ENCODE results near the gene ACTC1. TPM values are rescaled to one million over a fixed set of nuclear protein-coding genes. Genes with fewer than 3 reads are reported as not detected.

ACTC1 gene
- total and polyA plus RNA-seq, 2 donors (not counting 3 experiments of a cell fraction or from before 2014, with no cell fraction given) = 1.0 TPM; not detected in 1

GRCh38 chr15:34782901-34783300, 12.4 kb downstream of the ACTC1 start:
- CTCF ChIA-PET = no interaction called here

More at GRCh38 chr15:34782901-34783300, 12.4 kb downstream of the ACTC1 start:
- no peak overlapping the region for H2AFZ ChIP-seq (ENCODE audit: low read depth, low read length)
- H3K9me1 ChIP-seq (replicated peaks; ENCODE audit: control insufficient read depth, extremely low read depth, insufficient read depth, low read length) = no peaks in the 10 kb centered on the region
- H3K4me3 ChIP-seq (replicated peaks in 1 of 3; ENCODE audit: insufficient read depth in 1 of 3, low read depth in 1 of 3, low read length in 3 of 3) = no peak overlapping the region
- H3K4me1 ChIP-seq (ENCODE audit: control insufficient read depth, extremely low read depth, insufficient read depth, low read length) = no peaks in the 10 kb centered on the region
- H3K9me3 ChIP-seq (replicated peaks; ENCODE audit: control insufficient read depth, insufficient read depth, low read length) = no peaks in the 10 kb centered on the region
- no peak overlapping the region for H3K9ac ChIP-seq (replicated peaks; ENCODE audit: extremely low read depth, insufficient read depth, low read length)
- H3K27me3 ChIP-seq (ENCODE audit: control insufficient read depth in 2 of 2, insufficient read depth in 2 of 2, low read length in 2 of 2) = peaks cover 8 to 10% of the 10 kb centered on the region in 2 experiments
- H3K79me2 ChIP-seq (ENCODE audit: control insufficient read depth, insufficient read depth, low read length) = no peaks in the 10 kb centered on the region
- intact Hi-C loops (cut with micrococcal nuclease) = no loop called here
- BruUV-seq (replicated peaks) = no TSS peak
- H3K36me3 ChIP-seq (ENCODE audit: control insufficient read depth in 2 of 2, extremely low read depth in 1 of 2, insufficient read depth in 2 of 2, low read length in 2 of 2) = no peaks in the 10 kb centered on the region
- no peak for DNase-seq (ENCODE audit: low read depth, low spot score)
- H3K4me2 ChIP-seq (ENCODE audit: insufficient read depth, low read length) = no peak overlapping the region
- dilution Hi-C loops (cut with MboI; ENCODE audit: extremely low pct_ligation_motif_present, low sequenced_read_pairs) = no loop called here
- no peak for FAIRE-seq
- POLR2A ChIA-PET = no interaction called here
- H3K27ac ChIP-seq (ENCODE audit: insufficient read depth, low read depth, low read length) = no peak overlapping the region
- no peaks in the 10 kb centered on the region for H4K20me1 ChIP-seq (replicated peaks; ENCODE audit: control insufficient read depth, extremely low read depth, insufficient read depth, low read length)
- no peak for TF ChIP-seq JUN (IDR thresholded peaks at IDR 0.05; ENCODE audit: borderline replicate concordance, insufficient read depth, insufficient read length, low read depth)
- no peak for TF ChIP-seq MYC (IDR thresholded peaks at IDR 0.05; ENCODE audit: low read depth, low read length)
- TF ChIP-seq EZH2 (IDR thresholded peaks at IDR 0.05; ENCODE audit: borderline replicate concordance, low read depth, low read length, severe bottlenecking) = no peak
- no peak for TF ChIP-seq GATA2 (IDR thresholded peaks at IDR 0.05; ENCODE audit: insufficient read depth, insufficient read length, low read depth, low read length)
- no peak for TF ChIP-seq MAX (IDR thresholded peaks at IDR 0.05; ENCODE audit: insufficient read depth, insufficient read length)
- no peak for TF ChIP-seq FOS (IDR thresholded peaks at IDR 0.05; ENCODE audit: borderline replicate concordance, insufficient read depth, low read length)
- TF ChIP-seq POLR2A (IDR thresholded peaks at IDR 0.05; ENCODE audit: low read depth, low read length) = no peak
- TF ChIP-seq, protein P1, sequence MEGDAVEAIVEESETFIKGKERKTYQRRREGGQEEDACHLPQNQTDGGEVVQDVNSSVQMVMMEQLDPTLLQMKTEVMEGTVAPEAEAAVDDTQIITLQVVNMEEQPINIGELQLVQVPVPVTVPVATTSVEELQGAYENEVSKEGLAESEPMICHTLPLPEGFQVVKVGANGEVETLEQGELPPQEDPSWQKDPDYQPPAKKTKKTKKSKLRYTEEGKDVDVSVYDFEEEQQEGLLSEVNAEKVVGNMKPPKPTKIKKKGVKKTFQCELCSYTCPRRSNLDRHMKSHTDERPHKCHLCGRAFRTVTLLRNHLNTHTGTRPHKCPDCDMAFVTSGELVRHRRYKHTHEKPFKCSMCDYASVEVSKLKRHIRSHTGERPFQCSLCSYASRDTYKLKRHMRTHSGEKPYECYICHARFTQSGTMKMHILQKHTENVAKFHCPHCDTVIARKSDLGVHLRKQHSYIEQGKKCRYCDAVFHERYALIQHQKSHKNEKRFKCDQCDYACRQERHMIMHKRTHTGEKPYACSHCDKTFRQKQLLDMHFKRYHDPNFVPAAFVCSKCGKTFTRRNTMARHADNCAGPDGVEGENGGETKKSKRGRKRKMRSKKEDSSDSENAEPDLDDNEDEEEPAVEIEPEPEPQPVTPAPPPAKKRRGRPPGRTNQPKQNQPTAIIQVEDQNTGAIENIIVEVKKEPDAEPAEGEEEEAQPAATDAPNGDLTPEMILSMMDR (IDR thresholded peaks at IDR 0.05; ENCODE audit: extremely low read depth in 1 of 2, insufficient read depth in 1 of 2, low read depth in 1 of 2, low read length in 2 of 2) = no peak
- no peak for TF ChIP-seq POLR2AphosphoS5 (IDR thresholded peaks at IDR 0.05; ENCODE audit: insufficient read depth, low read depth, low read length)
